ENCODE measurements around the gene CTPS2. TPM values are rescaled to one million over a fixed set of nuclear protein-coding genes. Genes with fewer than 3 reads are reported as not detected.

The CTPS2 gene
- total RNA-seq, 1 donor from 2014 or later = 11.4 TPM

DNA sequence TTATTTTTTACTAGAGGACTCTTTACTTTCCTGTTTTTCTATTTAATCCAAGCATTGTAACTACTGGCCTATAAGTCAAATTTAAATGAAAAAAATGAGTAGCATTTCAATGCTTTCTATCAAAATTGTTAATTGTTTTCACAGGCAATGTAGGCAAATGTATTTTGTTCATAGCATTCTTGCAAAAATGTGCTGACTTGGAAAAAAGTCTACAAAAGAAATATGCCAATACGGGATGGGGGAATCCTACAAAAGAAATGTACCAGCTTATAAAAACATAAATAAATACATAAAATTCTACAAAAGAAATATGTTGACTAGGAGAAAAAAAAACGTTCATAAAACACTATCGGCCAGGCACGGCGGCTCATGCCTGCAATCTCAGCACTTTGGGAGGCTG is 77.4 kb downstream of the CTPS2 start:
- no peaks in the 10 kb centered on the region for H3K36me3 Mint-ChIP-seq (ENCODE audit: low read depth, unreplicated experiment)
- H3K27me3 Mint-ChIP-seq (ENCODE audit: low read depth, unreplicated experiment) = no peaks in the 10 kb centered on the region
- Histone ChIP-seq H3K9ac (ENCODE audit: low read length) (no peak overlapping the region), H3K36me3 (ENCODE audit: insufficient read depth, low read length) (no peaks in the 10 kb centered on the region), H3K27ac (ENCODE audit: low read depth, low read length) (no peak overlapping the region), H3K4me2 (ENCODE audit: low read length) (no peak overlapping the region), H3K9me3 (ENCODE audit: insufficient read depth, low read depth, low read length) (no peaks in the 10 kb centered on the region), H3K79me2 (ENCODE audit: insufficient read depth, low read length) (no peaks in the 10 kb centered on the region), H3K27me3 (ENCODE audit: insufficient read depth, low read length) (no peaks in the 10 kb centered on the region), H3K4me1 (ENCODE audit: insufficient read depth, low read length) (peaks cover 7% of the 10 kb centered on the region), H4K20me1 (ENCODE audit: insufficient read depth, low read length) (no peaks in the 10 kb centered on the region), H3K4me3 (ENCODE audit: insufficient read depth, low read depth, low read length) (no peak overlapping the region), H2AFZ (ENCODE audit: low read depth, low read length) (no peak overlapping the region)
- no peak overlapping the region for H3K4me3 Mint-ChIP-seq (ENCODE audit: unreplicated experiment)
- H3K27ac Mint-ChIP-seq (ENCODE audit: unreplicated experiment) = no peak overlapping the region
- no peak for FAIRE-seq
- no peaks in the 10 kb centered on the region for H3K9me3 Mint-ChIP-seq (ENCODE audit: unreplicated experiment)
- DNase-seq (ENCODE audit: low read depth) = no peak
- no peaks in the 10 kb centered on the region for H3K4me1 Mint-ChIP-seq (ENCODE audit: low read depth, unreplicated experiment)
- no peak for TF ChIP-seq EZH2 (IDR thresholded peaks at IDR 0.05; ENCODE audit: insufficient read depth, low read length)
- TF ChIP-seq, protein P1, sequence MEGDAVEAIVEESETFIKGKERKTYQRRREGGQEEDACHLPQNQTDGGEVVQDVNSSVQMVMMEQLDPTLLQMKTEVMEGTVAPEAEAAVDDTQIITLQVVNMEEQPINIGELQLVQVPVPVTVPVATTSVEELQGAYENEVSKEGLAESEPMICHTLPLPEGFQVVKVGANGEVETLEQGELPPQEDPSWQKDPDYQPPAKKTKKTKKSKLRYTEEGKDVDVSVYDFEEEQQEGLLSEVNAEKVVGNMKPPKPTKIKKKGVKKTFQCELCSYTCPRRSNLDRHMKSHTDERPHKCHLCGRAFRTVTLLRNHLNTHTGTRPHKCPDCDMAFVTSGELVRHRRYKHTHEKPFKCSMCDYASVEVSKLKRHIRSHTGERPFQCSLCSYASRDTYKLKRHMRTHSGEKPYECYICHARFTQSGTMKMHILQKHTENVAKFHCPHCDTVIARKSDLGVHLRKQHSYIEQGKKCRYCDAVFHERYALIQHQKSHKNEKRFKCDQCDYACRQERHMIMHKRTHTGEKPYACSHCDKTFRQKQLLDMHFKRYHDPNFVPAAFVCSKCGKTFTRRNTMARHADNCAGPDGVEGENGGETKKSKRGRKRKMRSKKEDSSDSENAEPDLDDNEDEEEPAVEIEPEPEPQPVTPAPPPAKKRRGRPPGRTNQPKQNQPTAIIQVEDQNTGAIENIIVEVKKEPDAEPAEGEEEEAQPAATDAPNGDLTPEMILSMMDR (IDR thresholded peaks at IDR 0.05; ENCODE audit: insufficient read depth, low read depth, low read length) = no peak

DNA sequence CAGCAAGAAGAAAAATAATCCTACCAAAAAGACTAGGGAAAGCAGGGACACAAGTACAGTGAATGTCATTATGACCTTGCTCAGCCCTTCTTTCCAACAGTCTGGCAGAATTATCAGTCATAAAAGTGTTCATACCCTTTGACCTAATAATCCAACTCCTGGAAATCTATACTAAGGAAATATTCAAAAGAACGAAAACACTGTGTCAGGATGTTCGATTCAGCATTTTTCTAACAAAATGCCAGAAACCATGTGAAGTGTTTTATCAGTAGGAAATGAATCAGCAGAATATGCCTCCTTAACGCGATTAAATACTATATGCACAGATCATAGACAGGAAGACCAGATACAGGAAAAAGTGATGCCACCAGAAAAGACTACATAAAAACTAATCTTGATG is 78.7 kb downstream of the CTPS2 start:
- Histone ChIP-seq H3K36me3 (ENCODE audit: insufficient read depth, low read length) (no peaks in the 10 kb centered on the region), H3K4me2 (ENCODE audit: low read length) (peak overlapping the region; percentile 25), H3K27ac (ENCODE audit: low read depth, low read length) (peak overlapping the region; percentile 61), H2AFZ (ENCODE audit: low read depth, low read length) (no peak overlapping the region), H3K27me3 (ENCODE audit: insufficient read depth, low read length) (no peaks in the 10 kb centered on the region), H3K79me2 (ENCODE audit: insufficient read depth, low read length) (no peaks in the 10 kb centered on the region), H4K20me1 (ENCODE audit: insufficient read depth, low read length) (no peaks in the 10 kb centered on the region), H3K9me3 (ENCODE audit: insufficient read depth, low read depth, low read length) (no peaks in the 10 kb centered on the region), H3K9ac (ENCODE audit: low read length) (peak overlapping the region; percentile 32), H3K4me1 (ENCODE audit: insufficient read depth, low read length) (peaks cover 18% of the 10 kb centered on the region), H3K4me3 (ENCODE audit: insufficient read depth, low read depth, low read length) (no peak overlapping the region)
- FAIRE-seq = peak; percentile 47
- Mint-ChIP-seq H3K9me3 (ENCODE audit: unreplicated experiment) (no peaks in the 10 kb centered on the region), H3K36me3 (ENCODE audit: low read depth, unreplicated experiment) (no peaks in the 10 kb centered on the region), H3K4me1 (ENCODE audit: low read depth, unreplicated experiment) (peaks cover 3% of the 10 kb centered on the region), H3K27me3 (ENCODE audit: low read depth, unreplicated experiment) (no peaks in the 10 kb centered on the region), H3K27ac (ENCODE audit: unreplicated experiment) (no peak overlapping the region), H3K4me3 (ENCODE audit: unreplicated experiment) (no peak overlapping the region)
- TF ChIP-seq, protein P1 (IDR thresholded peaks at IDR 0.05; ENCODE audit: insufficient read depth, low read depth, low read length) = no peak
- TF ChIP-seq EZH2 (IDR thresholded peaks at IDR 0.05; ENCODE audit: insufficient read depth, low read length) = no peak
- peak; percentile 31 for DNase-seq (ENCODE audit: low read depth)

DNA sequence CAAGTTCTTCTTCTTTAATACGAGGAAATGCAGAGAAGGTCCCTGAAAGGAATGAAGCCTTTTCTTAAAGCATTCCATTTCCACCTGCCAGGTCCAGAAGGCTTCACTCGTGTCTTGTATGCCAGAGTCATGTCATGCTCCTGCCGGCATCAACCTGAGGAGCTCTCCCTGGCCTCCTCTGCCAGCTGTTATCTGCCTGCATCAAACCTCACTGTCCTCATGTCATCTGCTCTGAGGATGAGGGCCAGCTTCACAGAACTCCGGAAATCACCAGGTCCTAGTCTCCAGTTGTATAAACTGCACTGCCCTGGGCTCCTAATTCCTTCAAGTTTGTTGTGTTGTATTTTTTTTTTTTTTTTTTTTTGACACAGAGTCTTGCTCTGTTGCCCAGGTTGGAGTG is 82.6 kb downstream of the CTPS2 start:
- TF ChIP-seq, protein P1 (IDR thresholded peaks at IDR 0.05; ENCODE audit: insufficient read depth, low read depth, low read length) = no peak
- TF ChIP-seq EZH2 (IDR thresholded peaks at IDR 0.05; ENCODE audit: insufficient read depth, low read length) = no peak
- Histone ChIP-seq H3K4me2 (ENCODE audit: low read length) (peak overlapping the region; percentile 59), H3K9me3 (ENCODE audit: insufficient read depth, low read depth, low read length) (no peaks in the 10 kb centered on the region), H4K20me1 (ENCODE audit: insufficient read depth, low read length) (no peaks in the 10 kb centered on the region), H3K36me3 (ENCODE audit: insufficient read depth, low read length) (no peaks in the 10 kb centered on the region), H3K9ac (ENCODE audit: low read length) (peak overlapping the region; percentile 76), H3K27me3 (ENCODE audit: insufficient read depth, low read length) (no peaks in the 10 kb centered on the region), H3K79me2 (ENCODE audit: insufficient read depth, low read length) (no peaks in the 10 kb centered on the region), H3K27ac (ENCODE audit: low read depth, low read length) (peak overlapping the region; percentile 87), H3K4me3 (ENCODE audit: insufficient read depth, low read depth, low read length) (no peak overlapping the region), H3K4me1 (ENCODE audit: insufficient read depth, low read length) (peaks cover 17% of the 10 kb centered on the region), H2AFZ (ENCODE audit: low read depth, low read length) (no peak overlapping the region)
- no peak for DNase-seq (ENCODE audit: low read depth)
- Mint-ChIP-seq H3K27me3 (ENCODE audit: low read depth, unreplicated experiment) (no peaks in the 10 kb centered on the region), H3K36me3 (ENCODE audit: low read depth, unreplicated experiment) (no peaks in the 10 kb centered on the region), H3K4me1 (ENCODE audit: low read depth, unreplicated experiment) (peaks cover 6% of the 10 kb centered on the region), H3K27ac (ENCODE audit: unreplicated experiment) (no peak overlapping the region), H3K4me3 (ENCODE audit: unreplicated experiment) (no peak overlapping the region), H3K9me3 (ENCODE audit: unreplicated experiment) (no peaks in the 10 kb centered on the region)
- FAIRE-seq = peak; percentile 80
